NCI-H748 (cell line): ENCODE data around the gene MIPEP.
A peak's percentile ranks its signal among the peaks of the same experiment; 100 is the strongest.
"Not testable (repeated sequence)": the region's sequence is repeated elsewhere in the genome, so short reads cannot be mapped to it uniquely, and the experiment has no call there.

Experiments used
- DNase-seq: peaks from one replicate; lab custom pipeline; 2025; ENCODE audit not compliant: unreplicated experiment; lab: John Stamatoyannopoulos, UW

Gene MIPEP

GRCh38 chr13:23751195-23751594, 138.0 kb downstream of the MIPEP start:
- DNase-seq, result no peak

DNA sequence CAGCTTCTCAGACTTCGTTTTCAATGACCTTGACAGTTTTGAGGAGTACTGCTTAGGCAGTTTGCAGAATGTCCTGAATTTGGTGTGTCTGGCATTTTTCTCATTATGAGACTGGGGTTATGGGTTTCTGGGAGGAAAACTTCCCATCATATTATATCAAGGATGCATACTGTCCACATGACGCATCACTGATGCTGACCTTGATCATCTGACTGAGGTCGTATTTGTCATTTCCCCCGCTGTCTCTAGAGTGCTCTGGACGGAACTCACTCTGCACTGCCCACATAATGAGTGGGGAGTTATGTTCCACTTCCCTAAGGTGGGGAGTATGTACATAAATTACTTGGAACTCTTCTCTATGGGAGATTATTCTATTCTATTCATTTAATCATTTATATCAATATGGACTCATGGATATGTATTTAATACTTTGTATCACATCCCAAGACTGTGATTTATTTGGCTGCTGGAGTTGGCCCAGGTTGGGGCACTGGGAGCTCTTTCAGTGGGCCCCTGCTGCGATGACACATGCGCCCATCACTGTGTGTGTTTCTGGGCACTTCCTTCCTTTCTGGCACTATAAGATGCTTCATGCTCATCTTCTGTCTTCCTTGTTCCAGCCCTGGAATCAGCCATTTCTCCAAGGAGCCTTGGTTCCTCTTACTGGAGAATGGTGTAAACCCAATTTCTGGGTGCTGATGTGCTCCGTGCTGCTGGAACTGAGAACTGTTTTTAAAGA, 138.6 kb downstream of the MIPEP start:
- DNase-seq, result no peak

GRCh38 chr13:23749288-23749873, 139.8 kb downstream of the MIPEP start:
- DNase-seq, result peak; percentile 50

DNA sequence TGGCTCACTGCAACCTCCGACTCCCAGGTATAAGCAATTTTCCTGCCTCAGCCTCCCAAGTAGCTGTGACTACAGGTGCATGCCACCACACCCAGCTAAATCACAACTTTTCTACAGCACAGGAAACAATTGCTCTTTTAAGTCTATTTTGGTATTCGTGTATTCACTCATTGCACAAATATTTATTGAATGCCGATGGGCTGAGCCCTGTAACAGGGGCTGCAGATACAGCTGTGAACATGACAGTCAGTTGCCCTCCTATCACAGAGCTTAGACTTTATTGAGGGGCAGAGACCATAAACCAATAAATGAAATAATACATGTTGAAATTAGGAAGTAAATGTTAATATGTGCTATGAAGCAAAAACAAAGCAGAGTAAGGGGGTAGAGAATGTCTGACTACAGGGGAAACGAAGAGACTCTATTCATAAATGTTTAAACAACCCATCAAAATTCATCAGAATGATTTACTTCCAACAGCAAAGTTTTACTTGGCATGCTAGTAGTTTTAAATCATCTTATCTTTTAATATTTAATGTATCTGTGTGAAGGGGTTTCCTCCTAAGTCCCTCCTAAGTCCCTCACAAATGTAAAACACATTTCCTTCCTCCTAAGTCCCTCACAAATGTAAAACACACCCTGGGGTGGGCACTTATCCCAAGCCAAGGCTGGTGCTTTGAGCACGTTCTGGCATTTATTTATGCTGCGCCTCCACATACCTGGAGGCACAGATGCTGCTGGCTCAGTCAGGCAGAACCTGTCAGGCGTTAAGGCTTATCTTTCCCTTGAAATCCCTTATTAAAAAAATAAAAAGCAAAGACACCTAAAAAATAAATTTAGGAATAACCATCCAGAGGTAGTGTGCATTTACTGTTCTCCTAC, 140.8 kb downstream of the MIPEP start:
- peak; percentile 40 for DNase-seq

DNA sequence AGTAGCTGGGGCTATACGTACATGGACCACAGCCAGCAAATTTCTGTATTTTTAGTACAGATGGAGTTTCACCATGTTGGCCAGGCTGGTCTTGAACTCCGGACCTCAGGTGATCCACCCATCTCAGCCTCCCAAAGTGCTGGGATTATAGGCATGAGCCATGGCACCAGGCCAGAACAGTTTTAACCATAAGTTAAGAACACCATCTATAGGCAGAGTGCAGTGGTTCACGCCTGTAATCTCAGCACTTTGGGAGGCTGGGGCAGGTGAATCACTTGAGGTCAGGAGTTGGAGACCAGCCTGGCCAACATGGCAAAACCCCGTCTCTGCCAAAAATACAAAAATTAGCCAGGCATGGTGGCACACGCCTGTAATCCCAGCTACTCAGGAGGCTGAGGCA, 143.1 kb downstream of the MIPEP start:
- DNase-seq, result not testable (repeated sequence)

DNA sequence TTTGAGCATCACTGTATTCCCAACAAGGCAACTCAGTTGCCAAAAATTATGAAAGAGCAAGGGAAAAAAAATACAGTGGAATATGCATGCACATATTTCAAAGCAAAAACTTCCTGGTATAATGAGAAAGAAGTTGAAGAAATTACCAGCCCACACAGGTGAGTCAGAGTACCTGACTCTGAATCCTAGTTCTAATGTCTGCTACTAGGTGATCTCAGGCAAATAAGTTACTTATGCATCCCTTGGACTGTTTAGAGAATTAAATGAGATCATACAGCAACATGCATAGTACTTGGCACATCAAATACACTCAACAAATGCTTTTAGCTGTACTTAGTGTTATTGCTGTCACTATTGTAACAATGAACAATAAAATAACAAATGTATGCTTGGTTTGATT, 144.9 kb downstream of the MIPEP start:
- no peak for DNase-seq

GRCh38 chr13:23743278-23744076, 145.7 kb downstream of the MIPEP start:
- DNase-seq, result peak; percentile 93

DNA sequence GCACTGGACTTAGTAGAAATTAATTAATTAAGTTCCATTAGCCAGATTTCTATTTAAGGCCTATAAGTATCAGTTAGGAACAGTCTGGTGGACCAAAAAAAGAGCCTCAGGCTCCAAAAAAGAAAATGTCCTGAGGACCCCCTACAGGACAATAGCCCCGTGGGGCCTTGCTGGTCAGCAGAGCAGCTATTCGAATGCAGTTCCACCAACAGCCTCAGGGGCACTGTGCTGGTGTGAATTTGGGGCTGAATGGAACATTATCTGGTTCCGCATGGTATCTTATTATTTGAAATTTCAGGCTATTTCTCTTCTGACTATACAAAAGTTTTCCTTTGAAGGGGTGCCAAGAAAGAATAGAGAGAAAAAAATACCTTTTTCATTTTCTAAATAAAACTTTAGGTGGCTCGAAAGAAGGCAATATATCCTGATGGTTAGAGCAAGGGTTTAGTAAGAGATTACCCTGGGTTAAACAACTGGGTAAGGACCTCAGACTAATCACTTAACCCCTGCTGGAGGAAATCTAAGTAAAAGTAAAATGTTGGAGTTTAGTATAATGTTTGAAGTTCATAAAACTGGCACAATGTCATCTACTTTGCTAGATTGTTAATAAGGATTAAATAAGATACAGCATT, 147.2 kb downstream of the MIPEP start:
- DNase-seq, result peak; percentile 49

DNA sequence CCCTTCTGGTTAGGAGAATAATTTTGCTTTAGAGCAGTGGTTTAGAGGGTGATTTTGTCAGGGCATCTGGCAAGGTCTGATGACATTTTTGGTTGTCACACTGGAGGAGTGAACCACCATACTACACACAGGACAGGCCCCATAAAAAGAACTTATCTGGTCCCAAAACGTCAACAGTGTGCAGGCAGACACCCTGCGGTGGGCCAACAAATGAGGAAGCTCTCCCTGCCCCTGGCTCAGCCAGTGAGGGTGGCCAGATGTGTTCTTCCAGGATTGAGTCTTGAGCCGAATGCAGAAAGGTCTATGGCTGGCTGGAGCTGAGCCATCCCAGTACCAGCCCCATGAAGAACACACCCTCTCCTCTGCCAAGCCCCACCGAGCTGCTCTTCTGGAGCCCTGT, 149.2 kb downstream of the MIPEP start:
- no peak for DNase-seq

DNA sequence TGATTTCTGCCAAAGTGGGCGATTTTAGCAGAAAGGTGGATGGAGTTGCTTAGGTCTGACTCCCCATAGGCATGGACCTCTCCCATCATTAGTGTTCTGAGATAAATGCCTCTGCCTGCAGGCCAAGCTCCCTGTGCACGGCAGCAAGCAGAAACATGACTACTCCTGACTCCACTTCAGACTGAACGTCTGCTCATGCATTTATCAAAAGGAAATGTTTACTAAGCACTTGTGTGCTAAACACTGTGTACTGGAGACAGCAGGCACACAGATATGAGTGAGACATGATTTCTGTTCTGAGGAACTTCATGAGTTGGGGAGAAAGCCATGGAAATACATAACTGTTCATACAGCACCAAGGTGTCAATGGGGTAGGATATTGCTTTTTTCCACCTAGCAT, 149.6 kb downstream of the MIPEP start:
- DNase-seq, result peak; percentile 95

DNA sequence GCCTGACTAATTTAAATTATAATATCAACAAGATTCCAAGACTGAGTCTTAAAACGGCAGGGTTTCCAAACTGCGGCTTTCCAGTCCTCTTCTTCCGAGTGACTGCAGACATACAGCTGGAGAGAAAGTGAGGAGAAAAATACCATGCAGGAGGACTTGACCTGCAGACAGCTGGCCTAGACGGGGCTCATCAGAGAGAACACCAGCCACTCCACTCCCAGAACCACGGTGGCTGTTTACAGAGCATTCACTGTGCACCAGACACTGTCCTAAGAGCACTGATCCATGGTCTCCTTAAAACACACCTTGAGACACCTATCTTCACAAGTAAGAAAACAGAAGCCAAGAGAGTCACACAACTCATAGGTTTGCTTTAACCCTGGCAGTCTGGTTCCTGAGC, 152.7 kb downstream of the MIPEP start:
- no peak for DNase-seq

DNA sequence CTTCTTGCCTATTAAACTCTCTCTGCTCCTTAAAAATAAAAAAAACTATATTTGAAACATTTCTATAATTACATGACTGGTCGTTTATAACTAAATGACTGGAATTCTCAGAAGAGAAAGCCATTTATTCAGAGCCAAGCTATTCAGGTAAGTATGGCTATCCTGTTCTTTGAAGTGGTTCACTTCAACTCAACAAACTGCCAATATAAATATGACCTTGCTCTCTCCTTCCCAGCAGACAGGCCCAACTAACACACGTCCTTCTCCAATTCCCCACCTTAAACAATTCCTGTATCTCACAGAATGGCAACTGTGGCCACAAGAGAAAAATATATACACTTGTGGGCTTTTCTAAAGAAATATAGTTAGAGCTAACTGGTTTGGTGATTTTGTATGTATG, 153.9 kb downstream of the MIPEP start:
- DNase-seq, result no peak

- DNase-seq, result no peak
Observed at GRCh38 chr13:23731709-23732108, 157.5 kb downstream of the MIPEP start.

GRCh38 chr13:23730251-23730650, 158.9 kb downstream of the MIPEP start:
- DNase-seq, result no peak

DNA sequence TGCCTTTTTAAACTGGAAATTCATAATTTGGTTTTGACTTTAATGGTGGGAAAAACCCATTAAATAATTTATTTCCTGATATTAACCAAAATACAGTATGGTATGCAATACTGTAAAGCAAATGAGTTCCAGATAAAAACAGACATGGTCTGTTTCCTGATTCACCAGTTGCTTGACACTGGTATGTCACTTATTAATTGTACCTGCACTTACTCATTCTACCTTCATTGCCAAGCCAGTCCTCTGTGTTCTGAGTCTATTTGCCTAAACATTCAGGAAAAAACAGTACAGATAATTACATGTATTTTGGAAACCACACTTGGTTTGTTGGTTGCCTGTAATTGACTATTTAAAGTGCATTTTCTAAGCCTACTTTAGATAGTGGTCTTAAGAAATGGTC, 159.7 kb downstream of the MIPEP start:
- no peak for DNase-seq

- DNase-seq, result no peak
Observed at GRCh38 chr13:23728807-23729206, 160.4 kb downstream of the MIPEP start.

DNA sequence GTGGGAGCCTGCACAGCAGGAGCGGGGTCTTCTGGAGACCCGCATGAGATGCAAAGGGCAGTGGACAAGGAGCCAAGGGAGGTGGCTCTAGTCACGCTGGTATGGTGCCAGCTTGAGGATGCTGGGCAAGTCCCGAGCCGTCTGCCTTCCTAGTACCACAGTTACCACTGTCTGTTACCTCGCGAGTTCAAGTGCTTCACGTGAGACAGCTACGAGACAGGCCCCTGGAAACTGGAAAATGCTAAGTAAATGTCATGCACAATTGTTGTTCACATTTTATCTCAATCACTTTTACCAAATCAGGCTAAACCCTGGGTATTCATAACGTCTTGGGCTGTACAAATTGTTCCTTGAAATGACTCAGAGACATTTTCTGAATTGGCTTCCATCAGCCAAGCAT, 163.3 kb downstream of the MIPEP start:
- DNase-seq, result no peak

DNA sequence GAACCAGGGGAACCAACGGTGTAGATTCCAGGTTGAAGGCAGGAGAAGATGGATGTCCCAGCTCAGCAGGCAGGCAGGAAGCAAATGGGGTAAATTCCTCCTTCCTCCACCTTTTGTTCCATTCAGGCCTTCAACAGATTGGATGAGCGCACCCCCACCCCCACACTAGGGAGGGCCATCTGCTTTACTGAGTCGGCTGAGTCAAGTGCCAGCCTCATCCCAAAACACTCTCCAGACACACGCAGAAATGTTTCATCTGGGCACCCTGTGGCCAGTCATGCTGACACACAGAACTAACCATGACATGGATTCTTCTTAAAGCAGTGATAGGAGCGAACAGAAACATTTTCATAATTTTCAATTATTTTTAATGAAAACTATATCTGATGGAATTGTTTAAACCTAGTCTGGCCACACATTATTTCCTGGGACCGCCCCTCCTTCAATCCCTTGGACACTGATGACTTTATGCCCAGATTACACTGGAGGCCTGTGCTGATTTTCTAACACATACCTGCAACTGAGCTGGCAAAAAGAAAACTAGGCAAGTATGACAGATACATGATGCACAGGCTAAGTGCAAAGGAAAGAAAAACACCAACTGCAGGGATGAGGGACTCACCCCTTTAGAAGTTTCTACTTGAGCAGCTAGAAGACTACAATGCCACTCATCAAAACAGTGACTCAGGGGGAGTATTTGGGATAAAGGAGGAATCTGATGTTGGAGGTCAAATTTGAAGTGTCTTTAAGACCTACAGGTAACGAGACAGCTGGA, 164.8 kb downstream of the MIPEP start:
- peak; percentile 50 for DNase-seq

DNA sequence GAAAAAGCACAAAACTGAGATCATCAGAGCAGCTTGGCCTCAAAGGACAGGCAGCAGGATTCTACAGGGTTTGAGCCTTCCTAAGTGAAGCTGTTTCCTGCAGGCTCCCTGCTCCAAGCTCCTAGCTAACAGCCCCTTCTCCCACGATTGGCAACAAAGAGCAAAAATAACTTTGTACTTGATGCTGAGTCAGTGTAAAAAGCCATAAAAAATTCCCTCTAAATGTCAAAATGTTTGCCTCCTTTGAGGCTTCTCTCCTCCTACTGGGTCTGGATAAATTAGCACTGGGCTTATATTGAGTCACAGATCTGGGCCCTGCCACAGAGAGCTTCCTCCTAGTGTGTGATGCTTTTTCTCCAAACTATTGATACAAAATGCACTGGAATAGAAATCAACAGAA, 165.7 kb downstream of the MIPEP start:
- no peak for DNase-seq
